EL (cell line): Measurements from ENCODE around the gene ZFPM1.

Source experiments
- DNase-seq: peaks from one replicate; pipeline ENCODE4 v3.0.0-alpha.2; 2016

The ZFPM1 gene

GRCh38 chr16:88548985-88549384 is 95.9 kb downstream of the ZFPM1 start:
- no peak for DNase-seq

GRCh38 chr16:88549671-88550245 is 96.7 kb downstream of the ZFPM1 start:
- DNase-seq = no peak

- DNase-seq = no peak
Measured at GRCh38 chr16:88550246-88550661, 97.2 kb downstream of the ZFPM1 start.

- DNase-seq = no peak
Measured at GRCh38 chr16:88552166-88552565, 99.1 kb downstream of the ZFPM1 start.

GRCh38 chr16:88552815-88553214 is 99.7 kb downstream of the ZFPM1 start:
- no peak for DNase-seq

GRCh38 chr16:88553739-88554138 is 100.7 kb downstream of the ZFPM1 start:
- no peak for DNase-seq

GRCh38 chr16:88554711-88555264 is 101.7 kb downstream of the ZFPM1 start:
- DNase-seq = no peak

- DNase-seq = no peak
Measured at GRCh38 chr16:88556294-88556988, 103.4 kb downstream of the ZFPM1 start.

- peak; percentile 57 for DNase-seq
Measured at GRCh38 chr16:88558457-88559442, 105.7 kb downstream of the ZFPM1 start.

GRCh38 chr16:88560714-88561484 is 107.8 kb downstream of the ZFPM1 start:
- no peak for DNase-seq

- DNase-seq = peak; percentile 47
Measured at GRCh38 chr16:88561485-88562359, 108.6 kb downstream of the ZFPM1 start.

- DNase-seq = peak; percentile 58
Measured at GRCh38 chr16:88566158-88566557, 113.1 kb downstream of the ZFPM1 start.

GRCh38 chr16:88568710-88569613 is 115.9 kb downstream of the ZFPM1 start:
- no peak for DNase-seq

GRCh38 chr16:88569614-88569984 is 116.5 kb downstream of the ZFPM1 start:
- DNase-seq = peak; percentile 22

GRCh38 chr16:88569985-88570690 is 117.1 kb downstream of the ZFPM1 start, which contains the start of gene ZC3H18:
Gene ZC3H18, plus strand, starts transcription at chr16:88570403. Its CDS starts 6,721 bp downstream, at chr16:88577124.
- DNase-seq = peak; percentile 95

- DNase-seq = peak; percentile 38
Measured at GRCh38 chr16:88570691-88571092, 117.6 kb downstream of the ZFPM1 start.

- no peak for DNase-seq
Measured at GRCh38 chr16:88575251-88575650, 122.2 kb downstream of the ZFPM1 start.

- no peak for DNase-seq
Measured at GRCh38 chr16:88576307-88576706, 123.2 kb downstream of the ZFPM1 start.

- no peak for DNase-seq
Measured at GRCh38 chr16:88577166-88577565, 124.1 kb downstream of the ZFPM1 start.
